HG03378 (cell line): ENCODE results near the gene FBXO15.
A peak's percentile ranks its signal among the peaks of the same experiment; 100 is the strongest.

Experiments
- ATAC-seq: cut with Tn5 transposase; IDR thresholded peaks from one replicate; pipeline ENCODE4 v1.9.1; 2021; ENCODE audit warnings: mild to moderate bottlenecking, moderate library complexity; ENCODE audit not compliant: unreplicated experiment

Gene FBXO15

GRCh38 chr18:74064510-74064909, 83.1 kb downstream of the FBXO15 start:
- peak; percentile 43 for ATAC-seq

GRCh38 chr18:74063557-74063956, 84.1 kb downstream of the FBXO15 start:
- ATAC-seq = no peak

DNA sequence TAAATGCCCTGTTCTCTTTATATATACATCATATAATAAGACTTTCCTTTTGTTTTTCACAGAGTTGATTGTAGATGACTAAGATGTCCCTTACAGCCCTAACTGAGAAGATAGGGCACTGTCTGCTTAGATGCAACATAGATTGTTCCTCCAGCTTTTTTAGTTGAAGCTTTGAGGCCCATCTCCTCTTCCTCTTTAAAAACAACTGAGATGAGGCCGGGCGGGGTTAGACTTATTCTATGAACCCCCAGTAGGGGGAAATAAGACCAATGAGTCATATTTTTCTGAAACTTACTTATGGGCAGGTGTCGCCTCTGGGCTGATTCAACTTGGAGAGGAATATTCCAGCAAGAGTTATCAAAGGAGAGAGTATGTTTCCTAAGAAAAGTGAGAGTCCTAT, 84.6 kb downstream of the FBXO15 start:
- peak; percentile 62 for ATAC-seq

DNA sequence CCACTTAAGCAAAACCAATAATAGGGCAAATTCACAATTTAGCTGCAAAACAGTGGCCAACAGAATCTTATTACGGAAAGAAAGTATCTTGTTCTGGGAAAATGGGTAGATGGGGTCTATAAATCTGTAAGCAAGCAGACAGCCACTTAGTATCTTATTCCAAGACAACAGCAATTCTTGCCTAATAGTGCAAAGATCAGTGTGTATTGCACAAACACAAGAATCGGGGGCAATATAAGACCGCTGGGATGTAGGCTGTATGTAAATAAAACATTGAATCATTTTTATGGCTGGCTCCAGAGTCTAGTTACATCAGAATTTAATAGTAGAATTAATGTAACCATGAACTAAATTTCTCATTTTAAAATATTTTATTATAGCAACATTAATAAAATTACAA, 85.6 kb downstream of the FBXO15 start:
- ATAC-seq = no peak

DNA sequence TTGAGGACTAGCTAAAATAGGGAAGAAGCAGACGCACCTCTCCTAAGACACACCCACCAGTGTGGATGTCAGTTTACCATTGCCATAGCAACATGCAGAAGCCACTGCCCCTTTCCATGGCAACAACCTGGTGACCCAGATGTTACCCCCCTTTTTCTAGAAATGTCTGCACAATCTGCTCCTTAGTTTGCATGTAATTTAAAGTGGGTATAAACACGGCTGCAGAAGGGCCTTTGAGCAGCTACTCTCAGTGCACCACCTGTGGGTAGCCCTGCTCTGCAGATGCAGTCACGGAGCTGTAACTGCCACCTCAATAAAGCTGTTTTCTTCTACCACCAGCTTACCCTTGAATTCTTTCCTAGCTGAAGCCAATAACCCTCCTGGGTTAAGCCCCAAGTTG, 87.1 kb downstream of the FBXO15 start:
- no peak for ATAC-seq

GRCh38 chr18:74050807-74051206, 96.8 kb downstream of the FBXO15 start:
- no peak for ATAC-seq

GRCh38 chr18:74040459-74041332, 106.9 kb downstream of the FBXO15 start:
- peak; percentile 71 for ATAC-seq

DNA sequence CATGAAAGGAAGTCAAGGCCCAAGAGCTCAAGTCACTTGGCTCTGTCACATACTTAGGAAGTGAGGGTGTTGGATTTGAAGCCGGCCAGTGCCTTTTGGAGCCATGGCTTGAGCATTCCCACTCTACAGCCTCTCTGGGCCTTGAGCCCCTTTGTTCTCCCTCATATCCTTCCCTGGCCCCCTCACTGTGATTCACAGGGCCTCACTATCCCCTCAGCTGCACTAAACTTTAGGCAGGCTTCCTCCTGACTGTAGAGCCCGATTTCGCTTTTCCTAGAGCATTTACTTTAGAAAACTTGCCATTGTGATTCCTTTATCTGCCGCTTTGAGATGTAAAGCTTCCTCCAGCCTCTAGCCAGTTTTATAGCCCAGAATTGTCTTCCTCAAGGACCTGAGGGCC, 107.6 kb downstream of the FBXO15 start:
- no peak for ATAC-seq

DNA sequence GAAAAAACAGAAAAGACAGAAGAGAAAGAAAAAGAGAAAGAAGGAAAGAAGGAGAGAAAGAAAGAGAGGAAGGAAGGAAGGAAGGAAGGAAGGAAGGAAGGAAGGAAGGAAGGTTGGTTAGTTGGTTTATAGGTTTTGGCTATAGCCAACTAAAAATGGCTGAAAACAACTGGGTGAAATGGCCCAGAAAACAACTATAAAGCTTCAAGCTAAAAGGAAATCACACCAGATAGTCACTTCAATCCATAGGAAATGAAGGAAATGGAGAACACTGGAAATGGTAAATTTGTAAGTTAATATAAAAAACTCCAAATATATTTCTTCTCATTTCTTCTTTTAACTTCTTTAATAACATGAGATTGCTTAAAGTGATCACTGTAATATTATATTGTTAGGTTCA, 118.5 kb downstream of the FBXO15 start:
- no peak for ATAC-seq
